Fibroblast of lung (primary cell): ENCODE measurements around the gene NRARP.

Source experiments
- EZH2 ChIP-seq: IDR thresholded peaks from 2 replicates; pipeline ENCODE4 v1.5.1; 2012; ENCODE audit warnings: low read length, control low read depth, mild to moderate bottlenecking; ENCODE audit errors: missing control alignments
- TF ChIP-seq, protein P1 (sequence below), 2 donors: IDR thresholded peaks in 1 of 2; conservative IDR thresholded peaks in 1 of 2; 1 replicate in 1 of 2; 2 replicates in 1 of 2; pipeline ENCODE4 v1.5.1; 2011 to 2012; ENCODE audit warnings: low read length in 2 of 2, control low read depth in 1 of 2, inconsistent platforms in 1 of 2, low read depth in 1 of 2, mild to moderate bottlenecking in 1 of 2

DNA sequence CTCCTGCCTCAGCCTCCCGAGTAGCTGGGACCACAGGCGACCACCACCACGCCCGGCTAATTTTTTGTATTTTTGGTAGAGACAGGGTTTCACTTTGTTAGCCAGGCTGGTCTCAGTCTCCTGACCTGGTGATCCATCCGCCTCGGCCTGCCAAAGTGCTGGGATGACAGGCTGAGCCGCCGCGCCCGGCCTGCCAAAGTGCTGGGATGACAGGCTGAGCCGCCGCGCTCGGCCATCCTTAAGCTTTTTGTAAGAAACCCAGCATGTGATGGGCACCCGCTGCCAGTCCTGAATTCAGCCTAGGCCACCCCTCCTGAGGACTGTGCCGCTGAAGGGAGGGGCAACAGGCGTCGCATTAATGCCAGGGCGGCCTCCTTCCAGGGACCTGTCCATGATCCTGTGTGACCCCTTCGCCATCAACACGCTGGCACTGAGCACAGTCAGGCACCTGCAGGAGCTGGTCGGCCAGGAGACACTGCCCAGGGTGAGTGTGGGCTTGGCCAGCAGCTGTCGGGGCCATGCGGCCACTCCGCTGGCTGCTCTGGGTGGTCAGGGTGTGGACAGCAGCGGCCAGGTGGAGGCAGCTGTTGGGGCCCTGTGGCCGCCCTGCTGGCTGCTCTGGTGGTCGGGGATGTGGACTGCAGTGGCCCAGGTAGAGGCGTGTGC, 36.4 kb downstream of the NRARP start:
- TF ChIP-seq, protein P1, sequence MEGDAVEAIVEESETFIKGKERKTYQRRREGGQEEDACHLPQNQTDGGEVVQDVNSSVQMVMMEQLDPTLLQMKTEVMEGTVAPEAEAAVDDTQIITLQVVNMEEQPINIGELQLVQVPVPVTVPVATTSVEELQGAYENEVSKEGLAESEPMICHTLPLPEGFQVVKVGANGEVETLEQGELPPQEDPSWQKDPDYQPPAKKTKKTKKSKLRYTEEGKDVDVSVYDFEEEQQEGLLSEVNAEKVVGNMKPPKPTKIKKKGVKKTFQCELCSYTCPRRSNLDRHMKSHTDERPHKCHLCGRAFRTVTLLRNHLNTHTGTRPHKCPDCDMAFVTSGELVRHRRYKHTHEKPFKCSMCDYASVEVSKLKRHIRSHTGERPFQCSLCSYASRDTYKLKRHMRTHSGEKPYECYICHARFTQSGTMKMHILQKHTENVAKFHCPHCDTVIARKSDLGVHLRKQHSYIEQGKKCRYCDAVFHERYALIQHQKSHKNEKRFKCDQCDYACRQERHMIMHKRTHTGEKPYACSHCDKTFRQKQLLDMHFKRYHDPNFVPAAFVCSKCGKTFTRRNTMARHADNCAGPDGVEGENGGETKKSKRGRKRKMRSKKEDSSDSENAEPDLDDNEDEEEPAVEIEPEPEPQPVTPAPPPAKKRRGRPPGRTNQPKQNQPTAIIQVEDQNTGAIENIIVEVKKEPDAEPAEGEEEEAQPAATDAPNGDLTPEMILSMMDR (conservative IDR thresholded peaks at IDR 0.05 in 1 of 2, IDR thresholded peaks at IDR 0.05 in 1 of 2; ENCODE audit: low read depth in 1 of 2, low read length in 2 of 2), result no peak
- TF ChIP-seq EZH2, result no peak
